ENCODE data around the gene TRIM34.
"Not testable (repeated sequence)": the region's sequence is repeated elsewhere in the genome, so short reads cannot be mapped to it uniquely, and the experiment has no call there.

The TRIM34 gene

DNA sequence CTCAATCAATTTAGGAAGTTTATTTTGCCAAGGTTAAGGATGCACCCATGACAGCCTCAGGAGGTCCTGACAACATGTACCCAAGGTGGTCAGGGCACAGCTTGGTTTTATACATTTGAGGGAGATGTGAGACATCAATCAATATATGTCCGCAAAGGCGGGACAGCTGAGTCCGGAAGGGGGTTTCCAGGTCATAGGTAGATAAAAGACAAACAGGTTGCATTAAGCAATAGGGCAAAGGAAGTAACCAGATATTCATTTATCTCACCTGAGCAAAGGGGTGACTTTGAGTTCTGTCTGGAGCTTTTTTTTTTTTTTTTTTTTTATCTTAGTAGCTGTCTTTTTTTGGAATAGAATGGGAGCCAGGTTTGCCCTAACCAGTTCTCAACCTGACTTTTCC is 2.0 kb upstream of the TRIM34 start:
- DNase-seq = no peak

DNA sequence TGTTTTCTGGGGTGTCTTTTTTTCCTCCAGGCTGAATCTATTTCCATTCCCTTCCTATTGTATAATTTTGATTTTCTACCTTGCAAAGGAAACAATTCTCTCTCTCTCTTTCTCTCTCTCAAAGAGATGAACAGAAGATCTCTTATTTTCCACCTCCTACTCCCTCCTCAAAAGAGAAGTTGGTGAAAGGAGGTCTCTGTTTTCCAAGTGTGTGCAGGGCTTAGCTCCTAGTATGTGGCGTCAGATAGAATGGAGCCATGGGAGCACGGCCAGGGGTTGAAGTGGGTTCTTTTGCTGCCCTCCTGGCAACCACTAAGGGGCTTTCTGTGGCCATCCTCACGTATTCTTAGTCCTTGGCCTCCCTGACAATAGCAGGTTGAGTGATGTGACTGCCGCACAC is 480 bp downstream of the TRIM34 start:
- no peak for DNase-seq

DNA sequence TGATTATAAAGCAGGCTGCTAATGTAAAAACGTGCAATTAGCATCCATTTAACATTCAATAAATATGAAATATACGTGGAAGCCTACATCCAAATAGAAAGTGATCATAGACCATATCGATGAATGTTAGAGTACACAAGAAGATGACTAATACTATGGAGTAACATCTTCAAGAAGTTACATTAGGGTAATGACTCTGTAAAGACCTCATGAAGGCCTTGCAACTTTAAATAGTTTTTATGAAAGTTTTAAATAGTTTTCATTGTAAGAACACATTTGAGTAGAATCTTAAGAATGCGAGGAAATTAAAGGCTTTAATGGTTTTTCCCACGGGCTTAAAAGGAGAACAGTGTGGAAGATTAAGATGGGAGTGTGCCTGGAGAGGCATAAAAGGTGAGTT is 1.4 kb downstream of the TRIM34 start:
- no peak for DNase-seq

DNA sequence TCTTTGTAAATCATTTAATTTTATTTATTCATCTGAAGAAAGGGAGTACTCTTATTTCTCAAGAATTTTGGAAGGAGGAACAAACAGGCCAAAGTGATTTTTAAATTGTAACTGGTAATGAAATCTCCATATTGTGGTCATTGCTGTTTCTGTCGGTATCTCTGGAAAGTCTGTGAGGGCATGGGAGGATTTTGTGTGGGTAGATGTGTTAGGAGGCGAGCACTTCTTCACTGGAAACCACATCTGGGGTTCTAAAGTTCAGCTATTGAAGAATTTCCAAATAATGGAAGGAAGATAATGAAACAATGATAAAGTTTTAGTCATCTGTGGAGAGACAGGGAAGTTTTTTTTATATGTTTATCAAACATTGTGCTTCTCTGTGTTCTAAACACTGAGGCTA is 6.6 kb downstream of the TRIM34 start:
- no peak for DNase-seq

DNA sequence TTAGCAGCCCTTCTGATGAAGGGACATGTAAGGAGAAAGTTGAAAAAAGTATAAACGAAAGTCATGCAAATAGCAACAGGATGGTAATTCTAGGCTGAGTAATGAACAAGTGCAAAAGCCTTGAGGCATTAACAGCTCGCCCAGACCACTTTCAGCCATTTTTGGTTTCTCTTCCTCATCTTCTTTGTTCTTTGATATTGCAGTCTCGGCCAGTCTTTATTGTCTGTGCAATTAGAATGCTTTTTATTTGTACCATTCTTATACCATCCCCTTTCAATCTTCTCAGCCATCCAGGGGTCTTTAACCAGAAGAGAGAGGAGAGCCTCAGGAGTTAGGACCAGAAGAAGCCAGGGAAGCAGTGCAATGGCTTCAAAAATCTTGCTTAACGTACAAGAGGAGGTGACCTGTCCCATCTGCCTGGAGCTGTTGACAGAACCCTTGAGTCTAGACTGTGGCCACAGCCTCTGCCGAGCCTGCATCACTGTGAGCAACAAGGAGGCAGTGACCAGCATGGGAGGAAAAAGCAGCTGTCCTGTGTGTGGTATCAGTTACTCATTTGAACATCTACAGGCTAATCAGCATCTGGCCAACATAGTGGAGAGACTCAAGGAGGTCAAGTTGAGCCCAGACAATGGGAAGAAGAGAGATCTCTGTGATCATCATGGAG is 7.3 kb downstream of the TRIM34 start:
- DNase-seq = no peak

DNA sequence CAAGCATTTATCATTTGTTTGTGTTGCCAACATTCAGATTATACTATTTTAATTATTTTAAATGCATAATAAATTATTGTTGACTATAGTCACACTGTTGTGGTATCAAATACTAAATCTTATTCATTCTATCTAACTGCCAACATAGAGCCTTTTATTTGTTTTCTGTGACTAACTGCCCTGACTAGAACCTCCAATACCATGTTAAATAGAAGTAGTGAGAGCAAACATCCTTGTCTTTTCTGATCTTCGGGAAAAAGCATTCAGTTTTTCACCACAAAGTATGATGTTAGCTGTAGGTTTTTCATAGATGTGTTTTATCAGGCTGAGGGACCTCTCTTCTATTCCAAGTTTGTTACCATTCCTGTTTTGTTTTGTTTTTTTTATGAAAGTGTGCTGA is 15.2 kb downstream of the TRIM34 start:
- DNase-seq = no peak

DNA sequence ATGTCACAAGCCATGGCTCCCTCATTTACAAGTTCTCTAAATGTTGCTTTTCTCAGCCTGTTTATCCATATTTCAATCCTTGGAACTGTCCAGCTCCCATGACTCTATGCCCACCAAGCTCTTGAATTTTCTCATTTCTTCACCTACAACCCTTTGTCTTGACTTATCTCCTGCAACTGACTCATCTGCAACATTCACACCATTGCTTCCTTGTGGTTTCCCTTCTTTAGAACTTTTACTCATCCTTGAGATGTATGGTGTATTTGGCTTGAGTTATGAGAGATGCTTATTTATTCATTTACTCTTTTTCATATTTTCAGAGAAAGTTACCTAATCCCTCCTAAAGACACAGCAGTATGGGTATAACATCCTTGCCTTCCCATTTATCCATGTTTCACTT is 18.8 kb downstream of the TRIM34 start:
- DNase-seq = no peak

DNA sequence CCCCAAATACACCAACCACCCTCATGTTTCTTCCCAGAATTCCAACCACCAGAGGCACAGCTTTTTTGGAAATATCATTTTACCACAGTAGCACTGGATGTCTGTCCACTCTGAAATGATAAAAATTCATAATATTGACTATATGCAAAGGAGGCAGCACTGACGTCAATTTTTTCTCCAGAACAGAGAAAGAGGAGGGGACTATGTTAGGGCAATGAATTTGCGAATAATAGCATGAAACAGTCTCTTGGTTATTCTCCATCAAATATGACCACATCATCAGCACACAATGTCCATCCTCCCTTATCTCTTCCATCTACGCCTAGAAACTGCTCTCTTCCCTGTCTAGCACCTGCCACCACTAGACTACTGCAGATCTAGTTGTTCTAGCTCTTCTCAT is 21.3 kb downstream of the TRIM34 start:
- no peak for DNase-seq

DNA sequence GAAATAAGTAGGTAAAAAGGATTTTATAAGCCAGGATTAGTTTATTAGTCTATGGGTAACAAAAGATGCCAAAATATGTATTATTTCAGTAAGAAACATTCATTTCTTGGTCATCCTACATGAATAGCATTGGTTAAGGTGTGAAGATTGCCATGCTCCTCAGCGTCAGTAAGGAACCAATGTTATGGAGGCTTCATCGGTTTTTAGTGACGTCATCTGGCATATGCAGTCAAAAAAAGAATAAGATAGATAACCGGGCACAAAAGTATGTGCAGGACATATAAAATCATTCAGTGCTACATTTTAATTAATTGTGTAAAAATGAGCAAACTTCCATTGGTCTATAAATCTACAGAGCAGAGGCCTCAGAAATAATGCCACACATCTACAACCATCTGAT is 30.7 kb downstream of the TRIM34 start:
- DNase-seq = no peak

DNA sequence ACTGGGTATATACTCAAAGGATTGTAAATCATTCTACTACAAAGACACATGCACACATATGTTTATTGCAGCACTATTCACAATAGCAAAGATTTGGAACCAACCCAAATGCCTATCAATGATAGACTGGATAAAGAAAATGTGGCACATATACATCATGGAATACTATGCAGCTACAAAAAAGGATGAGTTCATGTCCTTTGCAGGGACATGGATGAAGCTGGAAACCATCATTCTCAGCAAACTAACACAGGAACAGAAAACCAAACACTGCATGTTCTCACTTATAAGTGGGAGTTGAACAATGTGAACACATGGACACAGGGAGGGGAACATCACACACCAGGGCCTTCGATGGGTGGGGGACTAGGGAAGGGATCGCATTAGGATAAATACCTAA is 32.2 kb downstream of the TRIM34 start:
- DNase-seq = not testable (repeated sequence)

DNA sequence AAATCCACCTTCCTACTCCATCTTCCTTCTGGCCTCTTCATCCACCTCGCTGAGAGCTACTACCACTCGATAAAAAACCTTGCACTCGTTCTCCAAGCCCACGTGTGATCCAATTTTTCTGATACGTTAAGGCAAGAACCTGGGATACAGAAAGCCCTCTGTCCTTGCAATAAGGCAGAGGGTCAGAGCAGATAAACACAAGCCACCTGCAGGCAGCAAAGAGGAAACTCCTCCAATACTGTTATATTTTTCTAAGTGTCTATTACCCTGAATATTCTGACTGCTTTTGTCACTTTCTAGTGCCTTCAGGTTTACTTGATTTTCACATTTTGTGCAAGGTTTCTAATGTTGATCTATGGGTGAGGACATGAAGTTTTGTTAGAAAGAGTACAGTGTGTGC is 33.5 kb downstream of the TRIM34 start:
- no peak for DNase-seq

DNA sequence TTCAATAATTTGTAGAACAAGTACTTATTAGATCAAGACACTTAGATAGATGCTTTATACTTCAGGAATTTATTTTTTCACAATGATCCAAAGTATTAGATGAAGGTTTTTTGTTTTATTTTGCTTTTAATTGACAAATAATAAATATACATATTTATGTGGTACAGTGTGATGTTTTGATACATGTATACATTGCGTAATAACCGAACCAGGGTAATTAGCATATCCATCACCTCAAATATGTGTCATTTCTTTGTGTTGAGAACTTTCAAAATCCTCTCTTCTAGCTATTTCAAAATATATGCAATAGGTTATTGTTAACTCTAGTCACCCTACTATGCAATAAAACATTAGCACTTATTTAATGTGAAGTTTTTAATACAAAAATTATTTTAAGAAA is 38.7 kb downstream of the TRIM34 start:
- DNase-seq = no peak

DNA sequence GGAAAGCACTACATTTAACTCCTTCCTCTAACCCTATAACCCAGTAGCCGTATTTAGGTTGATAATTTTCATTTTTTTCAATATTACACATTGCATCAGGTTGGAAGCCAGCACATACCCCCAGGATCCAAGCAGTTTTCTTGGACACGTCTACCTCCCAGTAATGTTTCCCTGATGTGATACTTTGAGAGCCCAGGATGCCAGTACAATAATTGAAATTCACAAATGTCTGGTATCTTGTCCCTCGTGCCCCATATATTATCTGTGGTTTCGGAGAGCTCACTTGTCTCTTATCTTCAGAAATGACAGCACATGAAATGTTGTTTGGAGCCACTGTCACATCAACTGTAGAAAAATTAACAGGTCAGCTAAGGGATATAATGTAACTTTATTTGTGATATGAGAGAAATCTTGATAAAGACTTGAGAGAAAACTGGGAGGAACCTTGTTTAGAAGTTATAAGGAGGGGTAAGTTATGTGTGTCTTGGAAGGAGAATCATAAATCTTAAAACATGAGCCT is 40.3 kb downstream of the TRIM34 start:
- no peak for DNase-seq

DNA sequence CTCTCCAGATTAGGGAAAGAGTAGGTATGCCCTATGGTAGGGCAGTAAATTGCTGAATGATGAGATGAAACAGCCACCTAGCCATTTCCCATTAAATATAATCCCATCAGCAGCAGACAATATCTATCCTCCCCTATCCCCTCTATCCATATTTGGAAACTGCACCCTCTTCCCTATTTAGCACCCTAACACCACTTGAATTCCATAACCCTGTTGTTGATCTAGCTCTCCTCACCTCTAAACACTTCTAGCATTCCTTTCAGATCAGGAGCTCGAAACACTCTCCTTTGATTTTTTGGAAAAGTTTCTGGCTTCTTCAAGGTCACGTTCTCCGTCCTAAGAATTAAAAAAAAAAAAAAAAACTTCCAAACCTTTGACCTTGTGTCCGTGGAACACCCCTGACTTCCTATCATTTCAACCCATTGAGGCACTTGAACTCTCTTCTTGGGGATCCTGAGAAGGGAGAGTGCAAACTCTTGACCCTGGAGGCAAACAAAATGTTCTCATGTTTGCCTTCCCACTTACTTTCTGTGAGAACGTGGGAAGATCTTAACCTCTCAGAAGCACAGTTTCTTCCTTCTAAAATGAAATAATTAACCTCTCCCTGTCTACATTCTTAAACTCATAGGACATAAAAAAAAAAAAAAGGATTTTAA is 41.1 kb downstream of the TRIM34 start:
- DNase-seq = no peak

DNA sequence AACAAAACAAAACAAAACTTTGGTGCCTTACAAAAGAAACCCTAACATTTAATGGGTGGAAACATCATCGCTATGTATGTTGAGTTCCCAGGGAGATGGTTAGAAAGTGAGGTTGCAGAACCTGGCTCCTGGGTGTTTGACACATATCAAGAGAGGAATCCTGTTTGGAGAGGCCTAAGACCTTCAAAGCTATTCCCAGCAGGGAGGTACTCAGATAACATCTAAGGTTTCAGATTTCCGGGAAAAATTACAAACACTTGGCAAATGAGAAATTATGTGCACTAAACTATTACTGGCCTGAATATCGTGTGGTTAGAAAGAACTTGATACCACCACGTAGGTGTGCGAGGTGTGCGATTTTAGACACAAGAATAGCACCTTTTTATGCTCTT is 41.6 kb downstream of the TRIM34 start:
- no peak for DNase-seq

DNA sequence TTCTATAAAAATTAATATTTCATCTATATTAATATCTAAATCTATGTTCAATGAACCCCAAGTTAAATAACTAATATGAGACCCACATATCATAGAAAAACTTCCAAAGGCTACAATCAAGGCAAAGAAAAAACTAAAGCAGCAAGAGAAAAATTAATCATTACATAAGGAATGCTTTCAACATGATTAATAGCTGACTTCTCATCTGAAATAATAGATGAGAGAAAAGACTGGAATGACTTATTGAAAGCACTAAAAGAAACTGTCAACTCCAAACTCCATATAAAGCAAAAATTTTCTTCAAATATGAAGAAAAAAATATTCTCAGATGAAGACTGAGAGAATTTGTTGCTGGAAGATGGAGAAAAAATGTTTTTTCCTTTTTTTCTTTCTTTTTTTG is 47.0 kb downstream of the TRIM34 start:
- no peak for DNase-seq

DNA sequence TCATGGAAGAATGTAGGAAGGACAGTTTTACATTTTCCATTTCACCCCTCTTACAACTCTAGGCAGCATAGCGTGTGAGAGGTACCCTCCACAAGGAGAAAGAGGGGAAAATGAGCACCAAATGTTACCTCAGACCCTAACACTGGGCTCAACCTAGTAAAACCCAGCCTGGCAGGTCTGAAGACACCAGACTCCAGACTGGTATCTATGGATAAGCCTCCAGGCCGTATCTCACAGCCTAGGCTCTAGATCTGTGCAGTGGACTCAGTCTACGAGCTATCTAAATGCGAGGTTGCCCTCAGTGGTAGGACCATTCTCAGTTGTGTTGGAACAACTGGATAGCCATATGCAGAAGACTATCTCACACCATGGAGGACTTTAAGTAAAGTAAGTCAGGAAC is 49.6 kb downstream of the TRIM34 start:
- no peak for DNase-seq

DNA sequence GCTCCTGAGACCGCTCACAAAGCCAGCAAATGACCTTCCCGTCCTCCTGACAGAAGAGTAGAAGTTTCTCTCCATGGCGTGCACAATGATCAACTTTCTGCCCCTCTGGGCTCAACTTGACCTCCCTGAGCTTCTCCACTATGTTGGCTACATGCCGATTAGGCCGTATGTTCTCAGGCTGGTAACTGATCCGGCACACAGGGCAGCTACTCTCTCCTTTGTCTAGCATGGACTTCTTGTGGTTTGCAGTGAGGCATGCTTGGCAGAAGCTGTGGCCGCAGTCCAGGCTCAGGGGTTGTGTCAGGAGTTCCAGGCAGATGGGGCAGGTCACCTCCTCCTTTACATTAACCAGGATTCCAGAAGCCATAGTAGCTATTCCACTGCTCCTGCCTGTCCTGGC is 55.0 kb downstream of the TRIM34 start:
- DNase-seq = no peak

DNA sequence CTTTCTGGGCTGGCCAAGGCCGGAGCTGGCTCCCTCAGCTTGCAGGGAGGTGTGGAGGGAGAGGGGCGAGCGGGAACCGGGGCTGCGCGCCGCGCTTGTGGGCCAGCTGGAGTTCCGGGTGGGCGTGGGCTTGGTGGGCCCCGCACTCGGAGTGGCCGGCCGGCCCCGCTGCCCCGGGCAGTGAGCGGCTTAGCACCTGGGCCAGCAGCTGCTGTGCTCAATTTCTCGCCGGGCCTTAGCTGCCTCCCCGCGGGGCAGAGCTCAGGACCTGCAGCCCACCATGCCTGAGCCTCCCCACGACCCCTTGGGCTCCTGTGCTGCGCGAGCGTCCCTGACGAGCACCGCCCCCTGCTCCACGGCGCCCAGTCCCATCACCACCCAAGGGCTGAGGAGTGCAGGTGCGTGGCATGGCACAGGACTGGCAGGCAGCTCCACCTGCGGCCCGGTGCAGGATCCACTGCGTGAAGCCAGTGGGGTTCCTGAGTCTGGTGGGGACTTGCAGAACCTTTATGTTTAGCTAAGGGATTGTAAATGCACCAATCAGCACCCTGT is 58.2 kb downstream of the TRIM34 start:
- DNase-seq = not testable (repeated sequence)

DNA sequence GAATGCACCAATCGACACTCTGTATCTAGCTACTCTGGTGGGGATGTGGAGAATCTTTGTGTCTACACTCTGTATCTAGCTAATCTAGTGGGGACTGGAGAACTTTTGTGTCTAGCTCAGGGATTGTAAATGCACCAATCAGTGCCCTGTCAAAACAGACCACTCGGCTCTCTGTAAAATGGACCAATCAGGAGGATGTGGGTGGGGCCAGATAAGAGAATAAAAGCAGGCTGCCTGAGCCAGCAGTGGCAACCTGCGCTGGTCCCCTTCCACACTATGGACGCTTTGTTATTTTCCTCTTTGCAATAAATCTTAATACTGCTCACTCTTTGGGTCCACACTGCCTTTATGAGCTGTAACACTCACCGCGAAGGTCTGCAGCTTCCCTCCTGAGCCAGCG is 58.8 kb downstream of the TRIM34 start:
- DNase-seq = not testable (repeated sequence)

DNA sequence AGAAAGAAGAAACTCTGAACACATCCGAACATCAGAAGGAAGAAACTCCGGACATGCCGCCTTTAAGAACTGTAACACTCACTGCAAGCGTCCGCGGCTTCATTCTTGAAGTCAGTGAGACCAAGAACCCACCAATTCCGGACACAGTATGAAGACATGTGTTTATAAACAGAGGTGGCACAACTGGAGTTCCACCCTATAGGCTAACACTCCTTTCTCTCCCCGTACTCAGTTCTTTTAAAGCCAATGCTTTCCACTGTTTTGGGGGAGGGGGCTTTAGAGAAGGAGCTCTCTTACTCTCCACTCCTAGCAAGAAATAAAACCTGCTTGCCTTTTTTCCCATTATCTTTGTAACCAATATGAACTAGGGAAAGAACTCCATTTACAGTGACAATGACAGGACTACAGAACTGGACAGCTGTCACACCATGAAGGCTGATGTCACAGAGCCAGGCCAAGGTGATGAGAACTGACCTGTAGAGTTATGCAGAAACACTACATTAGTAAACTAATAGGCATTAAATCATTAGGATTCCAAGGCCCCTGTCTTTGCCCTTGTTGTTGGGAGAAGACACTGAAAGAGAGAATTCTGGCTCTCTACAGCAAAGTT is 59.3 kb downstream of the TRIM34 start:
- no peak for DNase-seq

DNA sequence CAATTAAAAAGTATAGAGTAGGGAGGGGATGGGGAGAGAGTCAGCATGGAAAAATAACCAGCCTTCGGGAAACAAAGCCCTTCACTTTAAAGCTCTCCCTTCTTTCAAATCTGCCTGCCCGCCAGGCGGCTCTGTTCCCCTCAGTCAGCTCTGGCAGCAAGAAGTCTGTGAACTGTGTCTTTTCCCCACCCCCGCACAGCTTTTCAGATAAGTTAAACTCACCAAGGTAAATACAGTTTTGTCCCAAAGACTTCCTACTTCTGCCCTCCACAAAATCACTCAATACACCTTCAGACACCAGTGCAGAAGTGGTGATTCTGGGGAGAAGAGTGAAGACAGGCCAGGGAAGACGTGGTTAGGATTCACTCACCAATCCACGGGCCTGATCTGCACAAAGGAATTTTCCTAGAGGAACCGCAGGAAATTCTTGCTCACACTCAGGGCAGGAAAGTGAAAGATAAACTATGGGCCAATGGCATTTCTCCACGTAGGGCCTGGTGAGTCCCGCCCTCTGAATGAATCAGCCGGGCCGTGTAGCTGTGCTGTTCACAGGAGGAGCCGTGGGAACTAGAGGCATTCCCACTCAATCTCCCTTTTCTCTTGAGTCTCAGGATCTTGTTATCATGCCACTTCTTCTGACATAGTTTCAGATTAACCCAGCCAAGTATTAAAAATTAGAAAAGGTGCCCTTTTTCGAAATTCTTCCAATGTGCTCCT is 60.0 kb downstream of the TRIM34 start, which contains the start of gene TRIM5:
TSS of gene TRIM5 (minus strand) at position 429 of the 717 bp plus-strand sequence. CDS start 4,897 bp downstream, outside the sequence.
- DNase-seq = no peak

DNA sequence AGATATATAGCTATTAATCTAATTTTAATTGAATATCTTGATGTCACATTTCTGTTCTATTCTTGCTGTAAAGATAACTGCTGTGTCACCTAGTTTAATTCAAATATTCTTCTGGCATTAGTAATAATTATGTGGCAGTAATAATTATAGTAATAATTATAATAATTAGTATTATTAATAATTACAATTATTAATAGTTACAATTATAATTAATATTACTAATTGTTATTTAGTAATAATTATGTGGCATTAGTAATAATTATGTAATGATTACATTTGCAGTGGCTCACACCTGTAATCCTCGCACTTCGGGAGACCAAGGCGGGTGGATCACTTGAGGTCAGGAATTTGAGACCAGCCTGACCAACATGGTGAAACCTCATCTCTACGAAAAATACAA is 61.6 kb downstream of the TRIM34 start:
- DNase-seq = no peak

Measured in NCI-H2107 (cell line).